HG03439 (cell line): ENCODE results near the gene CNTRL.
A peak's percentile ranks its signal among the peaks of the same experiment; 100 is the strongest.
"Not testable (repeated sequence)": the region's sequence is repeated elsewhere in the genome, so short reads cannot be mapped to it uniquely, and the experiment has no call there.

Experiments
- ATAC-seq: cut with Tn5 transposase; IDR thresholded peaks from one replicate; pipeline ENCODE4 v1.9.1; 2021; ENCODE audit warnings: mild to moderate bottlenecking, moderate library complexity; ENCODE audit not compliant: unreplicated experiment

Gene CNTRL

DNA sequence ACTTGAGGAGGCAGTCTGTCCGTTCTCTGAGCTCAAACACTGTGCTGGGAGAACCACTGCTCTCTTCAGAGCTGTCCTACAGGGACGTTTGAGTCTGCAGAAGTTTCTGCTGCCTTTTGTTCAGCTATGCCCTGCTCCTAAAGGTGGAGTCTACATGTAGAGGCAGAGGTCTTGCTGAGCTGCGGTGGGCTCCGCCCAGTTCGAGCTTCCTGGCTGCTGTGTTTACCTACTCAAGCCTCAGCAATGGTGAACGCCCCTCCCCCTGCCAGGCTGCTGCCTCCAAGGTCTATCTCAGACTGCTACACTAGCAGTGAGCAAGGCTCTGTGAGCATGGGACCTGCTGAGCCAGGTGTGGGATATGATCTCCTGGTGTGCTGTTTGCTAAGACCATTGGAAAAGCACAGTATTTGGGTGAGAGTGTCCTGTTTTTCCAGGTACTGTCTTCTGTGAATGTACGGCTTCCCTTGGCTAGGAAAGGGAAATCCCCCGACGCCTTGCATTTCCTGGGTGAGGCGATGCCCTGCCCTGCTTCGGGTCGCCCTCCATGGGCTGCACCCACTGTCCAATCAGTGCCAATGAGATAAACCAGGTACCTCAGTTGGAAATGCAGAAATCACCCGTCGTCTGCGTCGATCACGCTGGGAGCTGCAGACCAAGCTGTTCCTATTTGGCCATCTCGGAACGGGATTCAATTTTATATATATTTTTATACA, 58.5 kb downstream of the CNTRL start:
- no peak for ATAC-seq

DNA sequence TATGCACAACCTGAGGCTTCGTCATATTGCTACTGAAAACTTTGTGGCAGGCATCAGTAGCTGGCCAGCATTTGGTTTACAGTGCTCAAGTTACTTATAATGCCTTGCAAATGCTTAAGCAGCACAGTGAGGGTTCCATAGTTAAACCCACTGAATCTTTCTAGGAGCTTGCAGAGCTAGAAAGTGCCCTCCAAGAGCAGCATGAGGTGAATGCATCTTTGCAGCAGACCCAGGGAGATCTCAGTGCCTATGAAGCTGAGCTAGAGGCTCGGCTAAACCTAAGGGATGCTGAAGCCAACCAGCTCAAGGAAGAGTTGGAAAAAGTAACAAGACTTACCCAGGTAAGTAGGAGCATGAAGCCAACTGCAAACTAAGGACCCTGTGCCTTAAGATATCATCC, 60.9 kb downstream of the CNTRL start:
- ATAC-seq, result no peak

DNA sequence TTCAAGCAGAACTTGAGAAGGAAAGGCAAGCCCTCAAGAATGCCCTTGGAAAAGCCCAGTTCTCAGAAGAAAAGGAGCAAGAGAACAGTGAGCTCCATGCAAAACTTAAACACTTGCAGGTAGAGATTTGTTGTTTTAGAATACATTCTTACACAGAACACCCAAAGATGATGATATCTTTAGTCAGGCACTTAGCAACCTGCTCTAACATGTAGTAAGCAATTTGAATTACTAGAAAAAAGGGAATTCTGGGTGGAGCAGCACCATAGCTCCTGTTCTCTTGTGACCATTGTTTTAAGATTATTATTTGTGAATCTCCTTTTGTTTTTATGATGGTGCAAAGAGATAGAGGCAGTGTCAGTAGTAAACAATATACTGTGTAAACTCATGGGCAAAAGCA, 63.8 kb downstream of the CNTRL start:
- ATAC-seq, result no peak

DNA sequence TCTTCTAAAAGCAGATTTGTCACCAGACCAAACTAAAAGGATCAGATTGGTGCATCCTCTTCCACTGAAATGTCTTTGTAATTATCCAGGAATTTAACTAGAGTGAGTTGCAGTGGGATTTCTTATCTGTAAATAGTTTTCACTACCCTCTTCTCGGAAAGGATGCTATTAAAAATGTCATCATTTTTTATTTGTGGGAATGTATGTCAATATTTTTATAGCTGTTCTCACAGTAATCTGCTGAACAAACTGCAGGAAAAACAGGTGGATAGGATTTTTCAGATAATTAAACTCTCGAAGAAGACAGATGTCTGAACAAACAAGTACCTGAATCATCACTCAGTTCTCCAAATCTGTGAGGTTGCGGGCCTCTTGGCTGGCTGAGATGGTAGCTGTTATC, 64.2 kb downstream of the CNTRL start:
- no peak for ATAC-seq

DNA sequence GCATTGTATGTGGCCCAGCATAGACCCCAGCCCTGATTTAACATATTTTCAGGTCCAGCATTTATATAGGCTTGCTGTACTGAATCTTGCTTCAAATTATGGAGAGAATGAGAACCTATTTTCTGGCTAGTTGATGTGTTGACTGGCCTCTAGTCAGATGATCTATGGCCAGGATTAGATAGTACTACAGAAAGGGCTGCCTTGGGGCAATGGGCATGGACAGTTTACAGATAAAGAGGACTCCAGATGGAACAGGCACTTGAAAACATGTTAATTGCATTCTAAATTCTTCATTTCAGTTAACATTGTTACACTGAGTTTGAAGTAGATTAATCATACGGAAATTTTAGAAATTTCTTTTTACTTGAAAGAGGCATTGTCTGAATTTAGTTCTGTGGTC, 65.4 kb downstream of the CNTRL start:
- ATAC-seq, result no peak

DNA sequence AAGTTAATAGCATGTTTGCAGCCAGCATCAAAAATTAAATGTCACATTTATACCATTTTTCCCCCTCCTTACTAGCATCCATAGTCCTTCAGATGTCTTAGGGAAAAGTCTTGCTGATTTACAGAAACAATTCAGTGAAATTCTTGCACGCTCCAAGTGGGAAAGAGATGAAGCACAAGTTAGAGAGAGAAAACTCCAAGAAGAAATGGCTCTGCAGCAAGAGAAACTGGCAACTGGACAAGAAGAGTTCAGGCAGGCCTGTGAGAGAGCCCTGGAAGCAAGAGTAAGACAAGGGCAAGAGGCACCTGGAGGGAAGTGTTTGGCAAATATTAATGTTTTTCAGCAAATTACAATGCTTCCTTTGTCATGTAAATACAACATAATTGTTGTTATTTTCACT, 66.6 kb downstream of the CNTRL start:
- no peak for ATAC-seq

DNA sequence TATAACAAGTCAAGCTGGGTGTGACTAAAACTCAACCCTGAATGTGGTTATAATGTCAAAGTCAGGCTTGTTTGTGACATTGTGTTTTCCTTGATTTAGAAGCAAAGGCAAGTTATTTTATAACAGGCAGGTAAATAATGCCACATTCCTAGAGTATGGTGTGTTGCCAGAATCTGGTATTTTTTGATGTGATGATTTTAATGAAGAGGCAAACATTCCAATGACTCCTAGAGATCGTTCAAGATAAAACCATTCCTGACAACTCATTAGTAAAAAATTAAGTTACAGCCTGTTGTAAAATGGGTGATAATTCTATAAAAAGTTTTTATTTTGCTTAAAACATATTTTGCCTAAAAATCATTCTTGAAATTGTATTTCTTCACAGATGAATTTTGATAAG, 67.0 kb downstream of the CNTRL start:
- ATAC-seq, result no peak

DNA sequence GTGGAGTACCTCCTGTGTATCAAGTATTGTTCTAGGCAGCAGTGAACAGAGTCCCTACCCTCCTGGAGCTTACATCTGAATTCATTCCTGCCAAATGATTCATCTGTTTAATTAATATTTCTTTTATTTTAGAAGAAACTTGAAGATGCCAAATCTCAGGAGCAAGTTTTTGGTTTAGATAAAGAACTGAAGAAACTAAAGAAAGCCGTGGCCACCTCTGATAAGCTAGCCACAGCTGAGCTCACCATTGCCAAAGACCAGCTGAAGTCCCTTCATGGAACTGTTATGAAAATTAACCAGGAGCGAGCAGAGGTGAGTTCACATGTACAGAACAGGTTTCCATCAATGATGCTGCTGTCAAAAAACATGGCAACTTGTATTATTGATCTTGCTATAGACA, 69.0 kb downstream of the CNTRL start:
- ATAC-seq, result no peak

DNA sequence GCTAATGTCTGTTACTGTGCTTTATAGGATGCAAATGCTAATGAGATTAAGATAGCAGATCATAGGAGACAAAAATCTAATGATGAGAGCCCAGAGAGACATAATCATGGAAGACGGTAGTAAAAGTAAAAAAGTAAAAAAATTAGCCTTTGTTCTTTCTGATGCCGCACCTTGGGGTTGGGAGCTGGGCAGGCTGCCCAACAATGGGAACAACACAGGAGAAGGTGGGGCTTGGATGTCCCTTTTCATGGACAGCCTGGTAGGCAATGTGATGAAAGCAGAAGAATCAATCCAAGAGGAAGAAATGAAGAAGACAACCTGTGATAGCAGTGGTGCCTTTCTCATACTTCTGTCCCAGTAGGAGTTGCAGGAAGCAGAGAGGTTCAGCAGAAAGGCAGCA, 69.7 kb downstream of the CNTRL start:
- ATAC-seq, result no peak

DNA sequence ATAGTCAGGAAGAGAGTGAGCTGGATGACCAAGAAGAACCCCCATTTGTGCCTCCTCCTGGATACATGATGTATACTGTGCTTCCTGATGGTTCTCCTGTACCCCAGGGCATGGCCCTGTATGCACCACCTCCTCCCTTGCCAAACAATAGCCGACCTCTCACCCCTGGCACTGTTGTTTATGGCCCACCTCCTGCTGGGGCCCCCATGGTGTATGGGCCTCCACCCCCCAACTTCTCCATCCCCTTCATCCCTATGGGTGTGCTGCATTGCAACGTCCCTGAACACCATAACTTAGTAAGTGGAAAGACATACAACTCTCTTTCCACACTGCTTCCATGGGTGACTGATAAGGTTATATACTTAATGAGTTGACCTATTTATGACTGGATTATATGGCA, 75.4 kb downstream of the CNTRL start:
- no peak for ATAC-seq

DNA sequence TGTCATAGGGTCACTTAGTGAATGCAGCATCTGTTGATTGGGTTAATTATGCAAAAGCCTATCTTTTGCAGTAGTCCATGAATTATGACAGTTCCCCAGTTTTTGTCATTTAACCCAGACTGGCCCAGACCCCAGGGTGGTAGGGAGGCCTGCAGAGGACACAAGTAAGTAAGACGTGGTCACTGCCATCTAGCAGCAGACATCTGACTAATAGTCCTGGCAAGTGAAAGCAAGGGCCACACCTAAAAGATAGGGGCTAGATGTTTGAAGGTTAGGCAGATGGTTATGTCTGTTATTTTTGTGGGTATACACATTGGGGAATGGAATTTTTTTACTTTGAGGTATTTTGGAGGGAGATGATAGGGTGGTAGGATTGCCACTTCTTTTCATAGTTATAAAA, 78.9 kb downstream of the CNTRL start:
- no peak for ATAC-seq

DNA sequence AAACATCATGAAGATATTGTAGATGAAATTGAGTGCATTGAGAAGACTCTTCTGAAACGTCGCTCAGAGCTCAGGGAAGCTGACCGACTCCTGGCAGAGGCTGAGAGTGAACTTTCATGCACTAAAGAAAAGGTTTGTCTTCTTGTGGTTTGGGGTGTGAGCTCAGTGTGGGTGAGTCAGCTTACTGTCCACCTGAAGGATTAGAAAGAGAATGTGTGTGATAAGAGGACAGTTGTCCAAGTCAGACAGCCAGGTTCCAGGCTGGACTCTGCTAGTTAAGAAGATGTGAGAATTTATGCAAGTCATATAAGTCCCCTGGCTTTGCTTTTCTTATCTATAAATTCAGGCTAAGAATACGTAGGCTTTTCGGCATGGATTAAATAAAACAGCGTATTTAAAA, 80.0 kb downstream of the CNTRL start:
- ATAC-seq, result no peak

DNA sequence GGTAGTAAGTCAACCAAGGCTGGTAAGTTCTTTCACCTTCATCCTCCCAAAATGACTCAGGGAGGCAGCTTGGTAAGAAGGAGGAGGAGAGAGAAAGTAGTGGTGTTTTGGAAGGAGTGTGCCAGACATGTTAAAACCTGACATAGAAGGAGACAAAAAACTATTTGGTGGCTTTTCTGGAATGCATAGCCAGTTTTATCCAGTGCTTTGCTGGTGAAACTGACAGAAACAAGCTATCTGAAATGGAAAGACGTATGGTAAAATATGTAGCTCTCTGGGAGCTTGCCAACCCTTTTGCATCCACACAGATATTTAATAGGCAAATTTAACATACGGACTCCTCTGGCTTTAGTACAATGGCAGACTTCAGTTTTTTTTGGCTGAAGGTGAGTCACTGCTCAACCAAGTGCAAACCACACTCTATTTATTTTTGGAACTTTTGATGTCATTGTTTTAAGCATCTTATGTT, 81.5 kb downstream of the CNTRL start:
- peak; percentile 68 for ATAC-seq

DNA sequence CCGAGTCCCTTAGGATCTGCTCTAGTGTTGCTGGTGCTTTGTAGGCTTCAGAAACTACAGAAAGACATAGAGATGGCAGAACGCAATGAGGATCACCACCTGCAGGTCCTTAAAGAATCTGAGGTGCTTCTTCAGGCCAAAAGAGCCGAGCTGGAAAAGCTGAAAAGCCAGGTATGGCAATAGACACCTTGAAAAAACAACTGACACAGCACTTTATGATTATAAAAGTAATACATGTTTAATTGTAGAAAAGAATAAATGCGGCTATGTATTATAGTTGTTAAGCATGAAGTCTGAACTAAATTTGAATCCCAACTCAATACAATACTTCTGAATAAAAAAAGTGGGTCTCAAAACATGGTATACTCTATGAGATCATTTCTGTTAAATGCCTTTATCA, 83.2 kb downstream of the CNTRL start:
- no peak for ATAC-seq

DNA sequence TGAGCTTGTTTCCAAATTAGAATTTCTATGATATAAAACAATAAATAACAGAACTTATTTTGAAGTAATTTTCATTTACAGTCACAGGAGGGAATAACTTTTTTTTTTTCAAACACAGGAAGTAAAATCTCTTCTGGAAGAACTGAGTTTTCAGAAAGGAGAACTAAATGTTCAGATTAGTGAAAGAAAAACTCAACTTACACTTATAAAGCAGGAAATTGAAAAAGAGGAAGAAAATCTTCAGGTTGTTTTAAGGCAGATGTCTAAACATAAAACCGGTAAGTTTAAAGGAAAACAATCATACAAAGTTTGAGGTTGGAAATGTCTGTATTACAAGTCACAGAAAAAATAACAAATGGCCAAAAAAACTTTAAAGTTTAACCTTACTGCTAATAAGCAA, 85.3 kb downstream of the CNTRL start:
- no peak for ATAC-seq

DNA sequence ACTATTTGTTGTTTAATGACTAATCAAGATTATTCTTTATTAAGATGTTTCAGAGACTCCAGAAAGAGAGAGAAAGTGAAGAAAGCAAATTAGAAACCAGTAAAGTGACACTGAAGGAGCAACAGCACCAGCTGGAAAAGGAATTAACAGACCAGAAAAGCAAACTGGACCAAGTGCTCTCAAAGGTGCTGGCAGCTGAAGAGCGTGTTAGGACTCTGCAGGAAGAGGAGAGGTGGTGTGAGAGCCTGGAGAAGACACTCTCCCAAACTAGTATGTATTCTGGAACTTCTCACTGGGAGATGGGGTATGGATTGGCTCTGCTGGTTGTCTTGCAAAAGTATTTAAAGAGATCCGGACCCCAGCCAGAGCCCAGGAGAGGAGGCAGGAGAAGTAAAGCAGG, 93.3 kb downstream of the CNTRL start:
- ATAC-seq, result no peak

DNA sequence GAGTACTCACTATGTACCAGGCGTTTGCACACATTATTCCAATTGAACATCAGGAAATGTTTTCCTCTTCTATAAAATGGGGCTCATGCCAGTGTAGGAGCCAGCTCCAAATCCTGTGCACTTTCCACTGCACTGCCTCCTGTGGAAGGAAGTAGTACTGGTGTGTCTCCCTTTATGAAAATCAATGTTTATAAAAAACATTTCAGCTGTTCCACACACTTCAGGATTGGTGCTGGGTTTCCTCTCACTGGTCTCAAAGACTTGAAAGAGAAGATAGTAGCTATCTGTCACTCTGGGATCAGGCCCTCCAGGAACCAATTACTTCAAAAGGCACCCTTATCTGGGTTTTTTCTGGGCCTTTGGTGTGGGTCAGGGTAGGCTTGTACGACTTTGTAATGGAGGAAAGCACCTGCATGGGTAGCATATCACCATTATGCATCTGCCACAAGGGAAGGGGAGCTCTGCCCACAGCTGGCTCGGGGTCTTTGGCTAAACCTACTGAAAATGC, 94.4 kb downstream of the CNTRL start:
- no peak for ATAC-seq

DNA sequence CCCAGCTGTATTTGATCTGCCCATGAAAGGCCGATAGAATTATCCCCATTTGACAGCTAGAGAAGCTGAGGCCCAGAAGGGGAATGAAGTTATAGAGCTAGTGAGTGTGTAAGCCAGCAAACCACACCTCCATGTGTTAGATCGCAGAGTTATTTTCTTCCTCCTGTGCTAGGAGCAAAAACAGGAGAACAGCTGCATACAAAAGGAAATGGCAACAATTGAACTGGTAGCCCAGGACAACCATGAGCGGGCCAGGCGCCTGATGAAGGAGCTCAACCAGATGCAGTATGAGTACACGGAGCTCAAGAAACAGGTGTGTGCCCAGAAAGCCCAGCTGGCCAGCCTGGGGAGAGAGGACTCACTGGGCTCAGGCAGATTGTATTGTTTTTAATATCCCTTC, 96.5 kb downstream of the CNTRL start:
- ATAC-seq, result no peak

DNA sequence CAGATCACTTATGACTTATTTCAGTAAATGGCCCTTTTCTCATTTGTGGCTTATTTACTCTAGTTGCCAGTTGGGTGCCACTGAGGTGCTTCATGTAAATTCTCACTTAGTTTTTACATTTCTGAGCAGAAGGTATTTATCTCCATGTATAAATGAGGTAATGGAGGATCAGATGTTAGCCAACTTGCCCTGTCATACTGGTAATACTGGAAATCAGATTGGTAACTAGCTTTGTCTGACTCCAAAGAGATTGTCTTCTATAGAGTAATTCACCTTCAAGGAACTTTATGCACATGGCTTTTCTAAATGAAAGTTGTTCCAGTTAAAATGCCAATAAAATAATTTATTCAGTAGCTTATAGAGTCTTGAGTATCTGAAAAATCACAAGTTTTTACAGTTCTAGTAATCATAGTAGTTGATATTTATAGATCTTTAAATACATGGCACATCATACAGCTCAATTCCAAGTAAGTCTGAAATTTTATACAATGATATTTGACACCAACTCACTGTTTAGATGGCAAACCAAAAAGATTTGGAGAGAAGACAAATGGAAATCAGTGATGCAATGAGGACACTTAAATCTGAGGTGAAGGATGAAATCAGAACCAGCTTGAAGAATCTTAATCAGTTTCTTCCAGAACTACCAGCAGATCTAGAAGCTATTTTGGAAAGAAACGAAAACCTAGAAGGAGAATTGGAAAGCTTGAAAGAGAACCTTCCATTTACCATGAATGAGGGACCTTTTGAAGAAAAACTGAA, 98.2 kb downstream of the CNTRL start:
- no peak for ATAC-seq

DNA sequence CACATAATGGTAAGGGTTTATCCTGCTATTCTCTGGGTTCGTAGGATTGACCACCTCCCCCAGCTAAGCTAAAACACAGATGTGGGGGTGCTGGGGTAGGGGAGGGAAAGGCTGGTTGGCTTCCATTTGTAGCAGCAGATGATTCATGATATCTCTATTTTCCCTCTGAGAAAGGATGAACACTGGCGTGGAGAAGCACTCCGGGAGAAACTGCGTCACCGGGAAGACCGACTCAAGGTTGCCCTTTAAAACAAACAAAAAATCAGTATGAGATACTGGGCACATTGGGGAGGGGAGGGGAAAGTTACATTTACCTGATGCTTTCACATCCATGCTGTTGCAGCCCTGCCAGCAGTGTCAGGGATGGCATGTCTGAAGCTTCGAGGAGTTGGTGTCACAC, 98.7 kb downstream of the CNTRL start:
- ATAC-seq, result no peak

DNA sequence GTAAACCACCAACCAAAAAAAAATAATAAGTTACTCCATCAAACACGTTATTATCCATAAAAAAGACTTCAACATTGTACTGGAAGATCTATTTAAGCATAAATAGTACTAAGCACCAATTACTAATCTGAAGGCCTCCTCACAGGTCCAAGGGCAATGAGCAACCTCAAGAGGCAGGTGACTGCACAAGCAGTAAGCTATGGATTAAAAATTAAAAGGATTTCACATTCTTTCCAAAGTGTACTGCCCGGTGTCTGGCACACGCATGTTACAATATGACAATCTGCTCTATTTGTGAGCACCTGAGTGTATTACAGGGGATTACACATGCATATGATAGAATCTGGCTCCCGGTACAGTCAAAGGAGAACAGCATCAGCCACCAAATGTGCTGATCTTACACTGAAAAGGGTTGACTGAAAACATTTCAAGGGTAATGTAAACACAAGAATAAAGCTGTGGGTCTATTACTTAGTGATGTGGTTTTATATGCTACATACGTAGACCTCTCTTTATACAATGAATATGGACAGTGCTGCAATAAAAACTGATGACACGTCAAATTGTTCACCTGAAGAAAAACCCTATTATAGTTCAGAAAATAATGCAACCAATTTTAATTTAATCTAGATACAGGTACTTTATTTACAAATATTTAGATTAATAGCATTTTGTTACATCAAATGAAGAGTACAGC, 104.1 kb downstream of the CNTRL start:
- ATAC-seq, result no peak

DNA sequence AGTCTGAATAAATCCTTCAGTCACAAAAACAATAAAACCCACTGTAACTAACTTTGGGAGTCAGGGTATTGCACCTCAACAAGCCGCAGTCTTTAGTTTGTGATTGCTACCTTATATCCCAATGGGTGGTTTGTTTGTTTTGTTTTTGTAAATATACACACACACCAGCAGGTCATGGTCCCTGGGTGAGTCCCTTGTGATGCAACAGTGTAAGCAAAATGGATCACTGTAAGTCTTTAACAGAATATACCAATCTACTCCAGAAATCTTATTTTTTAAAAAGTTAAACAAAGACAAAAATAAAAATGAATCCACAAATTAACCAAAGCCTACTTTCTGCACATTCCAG, 104.6 kb downstream of the CNTRL start:
- not testable (repeated sequence) for ATAC-seq
